Raji (cell line): Measurements from ENCODE around the gene FXR1.

Experiments used
- POLR2A ChIP-seq: IDR thresholded peaks from 2 replicates; pipeline ENCODE4 v1.6.1; 2011; ENCODE audit warnings: low read depth, low read length, control low read depth; ENCODE audit not compliant: insufficient read depth

The FXR1 gene

DNA sequence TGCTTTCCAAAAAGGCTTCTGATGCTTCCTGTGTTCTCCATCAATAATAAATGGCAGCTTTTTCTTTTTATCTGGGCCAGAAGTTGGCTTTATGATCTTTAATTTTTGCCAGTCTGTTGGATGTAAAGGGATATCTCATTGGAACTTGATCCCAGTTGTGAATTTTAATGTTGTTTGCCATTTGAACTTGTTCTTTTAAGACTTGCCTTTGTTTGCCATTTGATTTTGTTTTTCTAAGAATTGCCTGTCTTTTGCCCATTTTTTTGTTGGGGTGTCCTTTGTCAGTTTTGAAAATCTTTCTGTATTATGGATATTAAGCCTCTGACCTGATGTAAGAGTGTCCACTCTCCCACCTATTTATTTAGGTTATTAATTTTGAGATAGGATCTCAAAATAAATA lies 9.8 kb downstream of the FXR1 start:
- TF ChIP-seq POLR2A = no peak

DNA sequence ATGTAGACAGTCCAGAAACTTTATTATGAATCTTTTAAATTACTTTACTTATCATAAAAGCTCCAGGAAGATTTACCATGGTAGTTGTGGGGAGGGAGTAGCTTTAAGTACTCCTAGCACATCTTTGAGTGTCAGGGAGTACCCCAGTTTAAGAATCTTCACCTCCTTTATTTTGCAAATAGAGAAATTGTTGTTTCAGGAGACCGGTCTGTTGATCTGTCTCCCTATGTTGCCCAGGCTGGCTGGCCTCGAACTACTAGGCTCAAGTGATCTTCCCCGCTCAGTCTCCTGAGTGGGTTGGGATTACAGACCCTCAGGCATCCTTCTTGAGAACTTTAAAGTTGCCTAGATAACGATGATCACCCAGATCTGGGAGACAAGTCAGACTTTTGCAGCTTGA lies 11.1 kb downstream of the FXR1 start:
- no peak for TF ChIP-seq POLR2A

DNA sequence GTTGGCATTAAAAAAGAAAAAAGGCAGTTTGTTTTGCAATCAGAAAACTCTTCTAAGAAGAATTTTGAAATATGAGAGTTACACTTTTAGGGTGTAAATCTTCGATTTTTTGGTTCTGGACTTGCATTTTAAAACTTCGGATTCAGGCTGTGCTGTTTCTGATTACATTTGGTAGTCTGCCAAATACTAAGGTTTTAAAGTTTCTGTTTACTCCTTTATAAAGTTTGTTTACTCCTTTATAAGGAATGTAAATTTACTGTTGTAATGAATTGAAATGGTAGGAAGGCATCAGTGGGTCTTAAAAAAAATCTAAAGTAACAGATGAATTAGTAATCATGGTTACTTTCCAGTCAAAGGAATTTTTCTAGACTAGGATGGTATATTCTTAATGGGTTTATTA lies 14.1 kb downstream of the FXR1 start:
- no peak for TF ChIP-seq POLR2A

DNA sequence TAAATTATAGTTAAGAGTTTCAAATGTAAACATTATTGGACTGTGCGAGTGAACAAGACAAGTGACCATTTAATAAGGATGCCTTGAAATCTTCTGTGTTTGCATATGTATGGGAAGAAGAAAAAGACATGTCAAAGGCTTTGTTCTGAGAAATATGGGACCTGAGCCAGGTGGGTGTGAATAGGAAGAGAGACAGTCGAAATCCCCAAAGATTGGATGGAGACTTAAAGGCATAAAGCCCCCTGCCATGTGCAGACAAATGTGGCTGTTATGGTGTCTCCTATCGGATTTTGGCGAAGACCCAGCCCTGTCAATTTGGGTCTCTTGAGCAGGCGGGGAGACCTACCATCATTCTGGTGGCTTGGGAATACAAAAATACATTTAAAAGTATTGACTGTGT lies 16.9 kb downstream of the FXR1 start:
- TF ChIP-seq POLR2A = no peak

DNA sequence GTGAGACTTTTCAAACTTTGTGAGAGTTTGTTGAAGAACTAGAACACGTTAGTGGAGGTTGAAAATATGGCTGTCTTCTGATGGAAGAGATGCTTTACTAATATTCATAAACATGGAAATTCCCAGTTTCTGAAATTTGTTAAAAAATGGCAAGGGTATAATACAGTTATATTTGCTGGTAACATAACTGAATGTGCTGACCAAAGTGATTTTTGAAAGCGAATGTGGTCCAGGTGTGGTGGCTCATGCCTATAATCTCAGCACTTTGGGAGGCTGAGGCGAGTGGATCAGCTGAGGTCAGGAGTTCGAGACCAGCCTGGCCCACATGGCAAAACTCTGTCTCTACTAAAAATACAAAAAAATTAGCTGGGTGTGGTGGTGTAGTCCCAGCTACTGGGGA lies 18.1 kb downstream of the FXR1 start:
- TF ChIP-seq POLR2A = no peak

DNA sequence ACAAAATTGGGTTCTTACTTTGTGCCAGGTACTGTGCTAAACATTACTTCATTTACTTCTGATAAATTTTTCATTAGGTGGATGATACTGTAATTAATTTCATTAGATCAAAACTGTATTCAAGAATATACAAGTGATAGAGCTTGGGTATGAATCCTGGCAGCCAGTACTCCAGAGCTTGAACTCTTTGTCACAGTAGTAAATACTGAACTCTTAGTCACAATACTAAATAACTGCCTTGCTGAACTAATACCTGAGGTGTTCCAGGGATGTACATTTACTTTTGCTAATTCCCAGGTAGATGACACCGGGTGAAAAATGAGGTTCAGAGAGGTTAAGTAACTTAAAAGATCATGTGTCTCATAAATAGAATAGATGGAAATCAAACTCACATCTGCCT lies 20.3 kb downstream of the FXR1 start:
- no peak for TF ChIP-seq POLR2A

DNA sequence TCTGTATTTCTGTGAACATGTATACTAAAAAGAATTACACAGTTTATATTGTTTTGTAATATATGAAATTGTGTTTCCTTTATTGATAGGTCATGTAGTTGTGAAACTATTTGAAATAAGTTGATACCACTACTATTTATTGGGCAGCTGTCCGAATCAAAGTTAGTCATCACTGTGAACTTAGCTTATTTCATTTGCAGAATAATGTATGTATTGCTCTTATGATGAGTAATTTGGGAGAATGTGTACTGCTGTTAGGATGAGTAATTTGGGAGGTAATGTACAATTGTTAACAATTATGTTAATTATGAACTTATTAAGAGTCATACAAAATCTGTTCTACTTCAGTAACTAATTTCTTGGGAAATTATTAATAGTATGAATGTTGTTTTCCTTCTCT lies 22.2 kb downstream of the FXR1 start:
- no peak for TF ChIP-seq POLR2A

DNA sequence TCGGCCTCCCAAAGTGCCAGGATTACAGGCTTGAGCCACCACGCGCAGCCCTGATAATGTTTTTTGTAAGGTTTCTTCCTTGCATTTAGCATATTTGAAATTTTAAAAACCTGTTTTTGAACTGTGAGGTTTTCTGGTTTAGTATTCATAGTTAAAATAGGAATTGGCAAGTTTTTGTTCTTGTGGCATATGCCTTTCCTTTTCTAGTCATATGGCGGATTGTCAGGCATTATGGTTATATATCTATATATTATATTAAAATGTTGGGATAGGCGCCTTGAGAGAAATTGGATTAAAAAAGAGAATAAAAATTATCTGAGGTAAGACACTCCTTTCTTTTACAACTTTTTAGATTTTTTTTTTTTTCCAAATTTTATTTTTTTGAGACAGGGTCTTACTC lies 28.4 kb downstream of the FXR1 start:
- no peak for TF ChIP-seq POLR2A

DNA sequence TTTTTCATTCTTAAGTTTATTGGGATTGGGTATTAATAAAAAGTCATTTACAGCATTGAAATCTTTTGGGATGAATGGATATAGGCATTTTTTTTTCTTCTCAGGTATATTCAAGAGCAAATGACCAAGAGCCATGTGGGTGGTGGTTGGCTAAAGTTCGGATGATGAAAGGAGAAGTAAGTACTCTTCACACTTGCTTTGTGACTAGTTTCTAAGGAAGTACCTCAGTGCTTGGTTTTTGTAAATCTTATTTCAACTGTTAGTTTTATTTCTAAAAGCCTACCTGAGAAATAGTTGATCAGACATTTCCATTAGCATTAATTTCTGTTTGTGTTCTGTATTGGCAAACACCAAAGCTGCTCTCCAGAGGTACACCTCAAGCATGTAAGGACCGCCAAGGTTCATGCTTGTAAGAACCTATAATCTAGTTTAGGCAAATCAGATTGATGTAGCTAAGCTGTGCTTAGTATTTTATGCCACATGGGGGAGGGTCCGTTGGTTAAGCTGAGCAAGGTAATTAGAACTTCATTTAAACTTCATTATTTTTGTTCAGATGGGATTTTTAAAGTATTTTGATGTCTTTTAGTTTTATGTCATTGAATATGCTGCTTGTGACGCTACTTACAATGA lies 35.4 kb downstream of the FXR1 start:
- TF ChIP-seq POLR2A = no peak

DNA sequence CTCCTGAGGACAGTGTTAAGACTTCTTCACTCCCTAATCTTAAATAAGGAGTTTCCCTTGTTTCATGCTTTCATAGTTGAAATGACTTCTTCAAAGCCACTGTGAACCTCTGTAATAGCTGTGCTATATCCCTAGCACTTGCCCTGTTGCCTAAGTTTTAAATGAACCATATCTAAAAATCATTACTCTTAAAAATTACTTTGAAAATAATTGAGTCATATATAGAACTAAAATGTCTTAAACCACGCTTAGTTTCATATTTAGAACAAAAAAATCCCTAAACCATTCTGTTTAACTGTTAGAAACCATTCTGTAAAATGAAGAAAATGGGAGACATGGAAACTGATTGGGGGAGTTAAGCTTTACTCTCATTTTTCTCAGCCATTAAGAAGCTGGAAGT lies 47.2 kb downstream of the FXR1 start:
- no peak for TF ChIP-seq POLR2A

DNA sequence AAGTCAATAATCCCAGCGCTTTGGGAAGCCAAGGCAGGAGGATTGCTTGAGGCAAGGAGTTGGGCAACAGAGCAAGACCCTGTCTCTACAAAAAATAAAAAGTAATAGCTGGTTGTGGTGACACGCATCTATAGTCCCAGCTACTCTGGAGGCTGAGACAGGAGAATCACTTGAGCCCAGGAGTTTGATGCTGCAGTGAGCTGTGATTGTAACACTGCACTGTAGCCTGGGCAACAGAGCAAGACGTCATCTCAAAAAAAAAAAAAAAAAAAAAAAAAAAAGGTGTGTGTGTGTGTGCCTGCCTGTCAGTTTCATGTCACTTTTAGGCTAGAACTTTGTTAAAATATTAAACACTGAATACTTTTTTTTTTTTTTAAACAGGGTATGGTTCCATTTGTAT lies 48.6 kb downstream of the FXR1 start:
- TF ChIP-seq POLR2A = no peak

DNA sequence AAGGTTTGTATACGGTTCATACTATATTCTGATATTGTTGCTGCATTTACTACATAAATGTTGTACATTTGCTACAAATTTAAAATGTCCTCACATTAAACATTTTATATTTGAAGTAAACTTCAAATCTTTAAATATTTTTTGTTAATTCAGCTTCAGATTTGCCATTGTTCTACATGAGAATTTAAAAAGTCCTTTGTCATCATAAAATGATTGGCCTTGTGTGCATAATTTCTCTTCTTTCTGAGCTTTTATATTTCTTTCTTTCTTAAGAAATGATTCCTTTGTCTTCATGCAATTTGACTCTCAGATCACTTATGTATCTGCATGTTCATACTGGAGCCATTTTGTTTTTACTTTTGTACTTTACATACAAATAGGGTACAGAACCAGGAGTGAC lies 49.1 kb downstream of the FXR1 start:
- no peak for TF ChIP-seq POLR2A

DNA sequence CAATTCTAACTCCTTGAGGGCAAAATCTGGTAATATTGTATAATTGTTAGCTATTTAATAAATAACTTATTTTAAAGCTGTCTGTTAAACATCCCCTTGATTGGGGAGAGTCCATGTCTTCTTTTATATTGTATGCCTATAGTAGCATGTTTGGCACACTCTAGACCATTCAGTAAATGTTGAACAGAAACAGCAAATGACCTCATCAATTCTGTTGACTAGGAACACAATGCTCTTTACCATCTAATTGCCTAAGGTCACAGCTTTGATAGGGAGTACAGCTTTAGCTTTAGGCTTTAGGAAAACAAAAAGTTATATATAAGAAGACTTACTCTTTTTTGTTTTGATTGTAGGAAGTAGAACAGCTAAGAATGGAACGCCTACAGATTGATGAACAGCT lies 50.1 kb downstream of the FXR1 start:
- no peak for TF ChIP-seq POLR2A

DNA sequence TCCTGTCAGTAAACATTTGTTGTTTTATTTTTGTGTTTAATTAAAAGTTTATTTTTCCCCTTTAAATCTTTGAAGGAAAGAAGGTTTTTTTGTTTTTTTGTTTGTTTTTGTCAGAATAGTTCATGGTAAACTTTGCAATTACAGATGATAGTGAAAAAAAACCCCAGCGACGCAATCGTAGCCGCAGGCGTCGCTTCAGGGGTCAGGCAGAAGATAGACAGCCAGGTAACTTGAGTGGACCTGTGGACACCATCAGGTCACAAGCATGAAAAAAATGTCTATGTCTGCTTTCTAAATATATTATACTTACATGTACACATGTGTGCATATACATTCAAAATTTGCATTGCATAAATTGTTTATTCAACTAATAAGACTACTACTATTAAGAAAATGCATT lies 58.5 kb downstream of the FXR1 start:
- no peak for TF ChIP-seq POLR2A

DNA sequence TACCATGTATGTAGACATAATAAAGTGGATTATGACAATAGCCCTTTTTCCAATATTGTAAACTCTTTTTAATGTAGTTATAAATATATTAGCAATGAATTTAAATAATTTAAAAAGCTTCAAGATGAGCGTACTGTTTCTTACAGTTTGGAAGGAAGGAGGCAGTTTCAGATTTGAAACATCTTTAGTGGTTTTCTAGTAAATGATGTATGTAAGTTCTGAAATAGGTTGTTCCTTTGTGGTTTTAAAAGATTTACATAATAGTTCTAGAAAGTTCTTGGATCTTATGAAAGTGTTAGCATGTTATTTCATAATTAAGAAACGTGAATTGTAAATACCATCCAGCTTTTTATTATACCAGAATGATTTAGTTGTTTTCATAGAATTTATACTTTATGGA lies 61.1 kb downstream of the FXR1 start:
- TF ChIP-seq POLR2A = no peak

DNA sequence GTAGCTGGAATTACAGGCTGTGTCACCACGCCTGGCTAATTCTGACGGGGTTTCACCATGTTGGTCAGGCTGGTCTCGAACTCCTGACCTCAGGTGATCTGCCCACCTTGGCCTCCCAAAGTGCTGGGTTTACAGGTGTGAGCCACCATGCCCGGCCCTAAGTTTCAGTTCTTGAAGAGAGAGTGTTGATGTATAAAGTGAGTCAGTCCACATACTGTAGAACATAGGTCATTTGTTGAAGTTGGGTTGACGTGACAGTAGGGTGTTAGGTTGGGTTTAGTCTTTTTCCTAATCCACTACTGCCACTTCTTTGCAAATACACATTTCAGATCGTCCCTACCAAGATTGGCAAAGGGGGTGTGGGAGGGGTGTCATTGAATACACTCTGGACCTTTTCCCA lies 61.8 kb downstream of the FXR1 start:
- TF ChIP-seq POLR2A = no peak

DNA sequence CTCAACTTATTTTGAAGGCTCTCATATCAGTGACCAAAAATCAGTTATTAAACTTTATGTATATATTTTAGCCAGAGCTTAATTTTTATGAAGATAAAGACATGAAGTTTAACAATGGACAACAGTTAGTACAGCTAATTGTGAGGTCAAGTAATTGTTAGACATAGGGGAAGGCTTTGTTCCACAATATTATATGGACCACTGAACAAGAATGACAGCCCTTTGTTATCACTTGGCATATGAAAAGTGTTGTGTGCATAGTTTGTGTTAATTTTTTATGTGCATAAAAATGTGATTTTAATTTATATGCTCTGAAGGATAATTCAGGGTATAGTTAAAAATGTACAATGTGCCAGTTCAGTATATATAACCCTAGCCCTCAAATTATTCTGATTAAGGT lies 65.0 kb downstream of the FXR1 start:
- no peak for TF ChIP-seq POLR2A

DNA sequence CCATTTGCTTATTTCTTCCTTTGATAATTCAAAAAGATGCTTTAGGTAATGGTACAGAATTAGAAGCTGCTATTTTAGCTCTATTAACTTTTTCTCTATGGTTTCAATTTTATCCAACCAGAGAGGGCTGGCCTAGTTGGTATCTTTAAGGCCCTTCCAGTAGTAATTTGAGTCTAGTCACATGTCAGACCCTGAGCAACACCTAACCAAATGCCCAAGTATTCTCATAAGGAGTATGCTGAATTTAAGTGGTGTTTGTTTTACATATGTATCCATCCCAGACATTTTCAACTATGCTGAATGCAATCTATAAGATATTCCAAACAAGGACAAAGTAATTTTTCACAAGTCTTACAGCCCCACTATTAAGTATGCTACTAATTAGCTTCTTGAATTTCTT lies 67.5 kb downstream of the FXR1 start:
- no peak for TF ChIP-seq POLR2A
